ENCODE measurements around the gene XPC.
A peak's percentile ranks its signal among the peaks of the same experiment; 100 is the strongest.
"Not testable (repeated sequence)": the region's sequence is repeated elsewhere in the genome, so short reads cannot be mapped to it uniquely, and the experiment has no call there.

The XPC gene

DNA sequence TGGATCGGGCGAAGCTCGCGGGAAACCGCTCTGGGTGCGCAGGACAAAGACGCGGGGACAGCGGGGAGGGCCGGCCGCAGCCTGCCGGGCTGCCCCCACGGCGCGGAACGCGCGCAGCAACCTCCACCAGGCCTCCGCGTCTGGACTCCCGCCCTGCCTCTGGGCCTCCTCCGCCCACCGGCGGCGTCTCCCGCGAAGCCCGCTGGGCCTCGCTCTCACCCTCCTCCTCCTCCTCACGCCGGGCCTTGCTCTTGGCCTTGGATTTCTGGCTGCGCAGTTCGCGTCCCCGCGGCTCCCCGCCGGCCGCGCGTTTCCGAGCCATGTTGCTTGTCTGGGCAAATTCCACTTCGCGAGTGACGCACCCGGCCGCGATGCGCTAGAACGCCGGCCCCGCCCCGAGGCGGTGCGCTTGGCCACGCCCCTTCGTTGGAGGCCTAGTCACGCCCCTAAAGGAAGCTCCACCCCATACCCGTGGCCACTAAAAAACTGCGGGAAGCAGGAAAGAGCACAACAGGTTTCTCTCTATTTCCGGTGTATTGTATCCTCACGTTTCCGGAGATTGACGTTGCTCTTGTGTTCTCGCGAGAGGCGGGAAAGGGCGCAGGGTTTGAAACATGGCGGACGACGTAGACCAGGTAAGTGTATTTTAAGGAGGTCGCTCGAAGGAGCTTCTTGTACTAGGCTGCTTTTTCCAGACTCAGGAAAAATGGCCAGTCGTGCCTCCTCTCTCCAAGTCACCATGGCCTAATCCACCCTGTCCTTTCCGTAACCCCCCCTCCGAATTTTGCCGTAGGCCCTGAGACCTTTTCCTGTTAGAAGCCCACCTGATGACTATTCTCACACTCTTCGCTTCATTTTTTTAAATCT is at the start of gene XPC, which contains the start of gene LSM3:
Gene XPC (minus strand): TSS at position 355 of the 867 bp plus-strand sequence. CDS start 33 bp downstream, at position 322.
Gene LSM3 (plus strand): TSS at position 571 of the 867 bp plus-strand sequence. CDS start 44 bp downstream, at position 615.
- peak; percentile 91 for DNase-seq (ENCODE audit: low spot score)
- H3K9me3 ChIP-seq (ENCODE audit: severe bottlenecking) = no peaks in the 10 kb centered on the region
- TF ChIP-seq CTCF (IDR thresholded peaks at IDR 0.05; ENCODE audit: poor library complexity, severe bottlenecking) = no peak
- H3K27me3 ChIP-seq (ENCODE audit: insufficient read depth, poor library complexity, severe bottlenecking) = no peaks in the 10 kb centered on the region
- peaks cover 27% of the 10 kb centered on the region for H3K36me3 ChIP-seq (ENCODE audit: low read depth)
- peak; percentile 91 for ATAC-seq (ENCODE audit: low read depth)
- H3K4me1 ChIP-seq (ENCODE audit: insufficient read depth, poor library complexity, severe bottlenecking) = peaks cover 26% of the 10 kb centered on the region
- H3K4me3 ChIP-seq (ENCODE audit: severe bottlenecking) = peak within 1 kb of the TSS; percentile 57
- peak within 1 kb of the TSS; percentile 65 for H3K27ac ChIP-seq (ENCODE audit: poor library complexity, severe bottlenecking)

GRCh38 chr3:14227856-14228255 is 49.5 kb upstream of the XPC start:
- Histone ChIP-seq H3K27ac (ENCODE audit: poor library complexity, severe bottlenecking) (peak overlapping the region; percentile 33), H3K4me1 (ENCODE audit: insufficient read depth, poor library complexity, severe bottlenecking) (peaks cover 13% of the 10 kb centered on the region), H3K36me3 (ENCODE audit: low read depth) (no peaks in the 10 kb centered on the region), H3K4me3 (ENCODE audit: severe bottlenecking) (no peak overlapping the region), H3K9me3 (ENCODE audit: severe bottlenecking) (peaks cover 3% of the 10 kb centered on the region), H3K27me3 (ENCODE audit: insufficient read depth, poor library complexity, severe bottlenecking) (no peaks in the 10 kb centered on the region)
- no peak for TF ChIP-seq CTCF (IDR thresholded peaks at IDR 0.05; ENCODE audit: poor library complexity, severe bottlenecking)
- DNase-seq (ENCODE audit: low spot score) (no peak), ATAC-seq (ENCODE audit: low read depth) (peak; percentile 69)

GRCh38 chr3:14226351-14226750 is 48.0 kb upstream of the XPC start:
- H3K36me3 ChIP-seq (ENCODE audit: low read depth); H3K4me3 ChIP-seq (ENCODE audit: severe bottlenecking); DNase-seq (ENCODE audit: low spot score); H3K9me3 ChIP-seq (ENCODE audit: severe bottlenecking); H3K27me3 ChIP-seq (ENCODE audit: insufficient read depth, poor library complexity, severe bottlenecking); H3K27ac ChIP-seq (ENCODE audit: poor library complexity, severe bottlenecking); ATAC-seq (ENCODE audit: low read depth): not testable (repeated sequence)
- peaks cover 13% of the 10 kb centered on the region for H3K4me1 ChIP-seq (ENCODE audit: insufficient read depth, poor library complexity, severe bottlenecking)

DNA sequence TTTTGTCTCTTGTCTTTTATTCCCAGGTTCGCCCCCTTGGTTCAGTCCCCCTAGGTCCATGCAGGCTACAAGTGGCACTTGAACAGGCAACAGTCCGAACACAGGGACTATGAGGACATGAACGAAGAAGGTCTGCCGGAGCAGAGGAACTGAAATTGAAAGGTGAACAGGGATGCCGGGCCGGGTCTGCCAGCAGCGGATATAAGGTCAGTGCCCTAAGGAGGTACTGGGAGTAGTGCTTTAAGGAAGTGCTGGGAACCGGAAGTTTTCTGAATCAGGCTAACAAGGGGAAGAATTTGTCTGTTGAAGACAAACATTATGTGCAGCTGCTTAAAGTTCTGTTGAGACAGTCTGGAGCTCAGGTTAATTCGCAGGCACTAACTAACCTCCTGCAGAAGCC is 47.0 kb upstream of the XPC start:
- Histone ChIP-seq H3K36me3 (ENCODE audit: low read depth) (no peaks in the 10 kb centered on the region), H3K27ac (ENCODE audit: poor library complexity, severe bottlenecking) (no peak overlapping the region), H3K9me3 (ENCODE audit: severe bottlenecking) (peaks cover 3% of the 10 kb centered on the region), H3K27me3 (ENCODE audit: insufficient read depth, poor library complexity, severe bottlenecking) (no peaks in the 10 kb centered on the region), H3K4me3 (ENCODE audit: severe bottlenecking) (no peak overlapping the region), H3K4me1 (ENCODE audit: insufficient read depth, poor library complexity, severe bottlenecking) (peaks cover 13% of the 10 kb centered on the region)
- DNase-seq (ENCODE audit: low spot score) (no peak), ATAC-seq (ENCODE audit: low read depth) (no peak)
- TF ChIP-seq CTCF (IDR thresholded peaks at IDR 0.05; ENCODE audit: poor library complexity, severe bottlenecking) = no peak

GRCh38 chr3:14224895-14225294 is 46.5 kb upstream of the XPC start:
- no peak for TF ChIP-seq CTCF (IDR thresholded peaks at IDR 0.05; ENCODE audit: poor library complexity, severe bottlenecking)
- Histone ChIP-seq H3K36me3 (ENCODE audit: low read depth) (no peaks in the 10 kb centered on the region), H3K27me3 (ENCODE audit: insufficient read depth, poor library complexity, severe bottlenecking) (no peaks in the 10 kb centered on the region), H3K4me3 (ENCODE audit: severe bottlenecking) (no peak overlapping the region), H3K27ac (ENCODE audit: poor library complexity, severe bottlenecking) (no peak overlapping the region), H3K9me3 (ENCODE audit: severe bottlenecking) (peaks cover 3% of the 10 kb centered on the region), H3K4me1 (ENCODE audit: insufficient read depth, poor library complexity, severe bottlenecking) (peaks cover 13% of the 10 kb centered on the region)
- ATAC-seq (ENCODE audit: low read depth) = peak; percentile 50; the same call in 2 of the 3 replicates
- no peak for DNase-seq (ENCODE audit: low spot score)
